HG03066 (cell line): ENCODE data around the gene PRMT7.

Source experiments
- ATAC-seq: cut with Tn5 transposase; IDR thresholded peaks from one replicate; pipeline ENCODE4 v1.9.1; 2021; ENCODE audit warnings: low read depth; ENCODE audit not compliant: unreplicated experiment

The PRMT7 gene

GRCh38 chr16:68372806-68373205 is 62.0 kb downstream of the PRMT7 start:
- no peak for ATAC-seq

- no peak for ATAC-seq
Observed at GRCh38 chr16:68373528-68374245, 62.9 kb downstream of the PRMT7 start.

- no peak for ATAC-seq
Observed at GRCh38 chr16:68374246-68374805, 63.5 kb downstream of the PRMT7 start.

- ATAC-seq, result no peak
Observed at GRCh38 chr16:68374961-68375660, 64.3 kb downstream of the PRMT7 start.

GRCh38 chr16:68375801-68376536 is 65.2 kb downstream of the PRMT7 start:
- ATAC-seq, result no peak

GRCh38 chr16:68376590-68376989 is 65.8 kb downstream of the PRMT7 start:
- ATAC-seq, result no peak

- ATAC-seq, result no peak
Observed at GRCh38 chr16:68377221-68377620, 66.4 kb downstream of the PRMT7 start.

- no peak for ATAC-seq
Observed at GRCh38 chr16:68377667-68378393, 67.0 kb downstream of the PRMT7 start.

GRCh38 chr16:68378436-68379415 is 67.9 kb downstream of the PRMT7 start:
- ATAC-seq, result no peak

GRCh38 chr16:68379472-68380347 is 68.9 kb downstream of the PRMT7 start:
- ATAC-seq, result no peak

GRCh38 chr16:68380348-68380670 is 69.5 kb downstream of the PRMT7 start:
- ATAC-seq, result no peak

- no peak for ATAC-seq
Observed at GRCh38 chr16:68380676-68381362, 70.0 kb downstream of the PRMT7 start.

- ATAC-seq, result no peak
Observed at GRCh38 chr16:68381363-68381724, 70.5 kb downstream of the PRMT7 start.

- no peak for ATAC-seq
Observed at GRCh38 chr16:68382296-68382718, 71.5 kb downstream of the PRMT7 start.

- no peak for ATAC-seq
Observed at GRCh38 chr16:68383858-68384257, 73.0 kb downstream of the PRMT7 start.

GRCh38 chr16:68384288-68385161 is 73.7 kb downstream of the PRMT7 start:
- no peak for ATAC-seq

- no peak for ATAC-seq
Observed at GRCh38 chr16:68385371-68385770, 74.6 kb downstream of the PRMT7 start.
